Anterior cingulate cortex (tissue), 58 donors: ENCODE results near the gene FIGN.

Source experiments
- DNase-seq, 58 donors: peaks; one replicate each; lab custom pipeline; 2025; lab: John Stamatoyannopoulos, UW

Gene FIGN, protein sequence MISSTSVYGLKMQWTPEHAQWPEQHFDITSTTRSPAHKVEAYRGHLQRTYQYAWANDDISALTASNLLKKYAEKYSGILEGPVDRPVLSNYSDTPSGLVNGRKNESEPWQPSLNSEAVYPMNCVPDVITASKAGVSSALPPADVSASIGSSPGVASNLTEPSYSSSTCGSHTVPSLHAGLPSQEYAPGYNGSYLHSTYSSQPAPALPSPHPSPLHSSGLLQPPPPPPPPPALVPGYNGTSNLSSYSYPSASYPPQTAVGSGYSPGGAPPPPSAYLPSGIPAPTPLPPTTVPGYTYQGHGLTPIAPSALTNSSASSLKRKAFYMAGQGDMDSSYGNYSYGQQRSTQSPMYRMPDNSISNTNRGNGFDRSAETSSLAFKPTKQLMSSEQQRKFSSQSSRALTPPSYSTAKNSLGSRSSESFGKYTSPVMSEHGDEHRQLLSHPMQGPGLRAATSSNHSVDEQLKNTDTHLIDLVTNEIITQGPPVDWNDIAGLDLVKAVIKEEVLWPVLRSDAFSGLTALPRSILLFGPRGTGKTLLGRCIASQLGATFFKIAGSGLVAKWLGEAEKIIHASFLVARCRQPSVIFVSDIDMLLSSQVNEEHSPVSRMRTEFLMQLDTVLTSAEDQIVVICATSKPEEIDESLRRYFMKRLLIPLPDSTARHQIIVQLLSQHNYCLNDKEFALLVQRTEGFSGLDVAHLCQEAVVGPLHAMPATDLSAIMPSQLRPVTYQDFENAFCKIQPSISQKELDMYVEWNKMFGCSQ

GRCh38 chr2:163735685-163736432 lies at the start of gene FIGN:
Gene FIGN, minus strand, starts transcription at chr2:163736008. Its CDS starts 1,081 bp downstream, at chr2:163734927.
- DNase-seq, result peak in 56 of 58 donors; percentile 4 to 86 (median 72)

- DNase-seq, result no peak
These were observed 49.4 kb upstream of the FIGN start for GRCh38 chr2:163785162-163785561.

DNA sequence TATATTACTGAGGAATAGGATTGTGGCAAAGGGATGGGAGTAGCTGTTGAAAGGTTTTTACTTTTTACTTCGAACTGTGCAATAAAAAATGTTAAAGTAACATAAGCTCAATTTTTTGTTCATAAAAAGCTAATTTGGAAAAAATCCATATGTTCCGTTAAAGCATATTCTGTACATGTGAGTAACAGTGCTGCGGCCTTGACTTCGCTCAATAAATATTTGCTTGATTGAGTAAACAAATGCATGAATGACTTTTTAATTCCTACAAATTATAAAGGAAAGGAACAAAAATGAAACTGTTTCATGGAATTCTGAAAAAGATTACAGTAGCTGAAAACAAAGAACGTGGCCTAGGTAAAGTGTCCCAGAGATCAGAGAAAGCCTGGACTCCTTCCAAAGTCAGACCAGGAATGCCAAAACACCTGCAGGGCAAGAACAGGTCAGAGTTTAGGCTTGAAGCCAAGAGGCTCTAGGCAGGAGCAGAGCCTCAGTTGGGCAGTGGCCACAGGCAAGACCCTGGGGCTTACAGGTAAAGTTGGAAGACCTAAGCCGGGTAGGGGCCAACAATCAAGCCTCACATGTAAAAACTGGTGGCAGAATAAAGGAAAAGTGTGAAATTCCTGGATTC lies 44.3 kb upstream of the FIGN start:
- no peak for DNase-seq

DNA sequence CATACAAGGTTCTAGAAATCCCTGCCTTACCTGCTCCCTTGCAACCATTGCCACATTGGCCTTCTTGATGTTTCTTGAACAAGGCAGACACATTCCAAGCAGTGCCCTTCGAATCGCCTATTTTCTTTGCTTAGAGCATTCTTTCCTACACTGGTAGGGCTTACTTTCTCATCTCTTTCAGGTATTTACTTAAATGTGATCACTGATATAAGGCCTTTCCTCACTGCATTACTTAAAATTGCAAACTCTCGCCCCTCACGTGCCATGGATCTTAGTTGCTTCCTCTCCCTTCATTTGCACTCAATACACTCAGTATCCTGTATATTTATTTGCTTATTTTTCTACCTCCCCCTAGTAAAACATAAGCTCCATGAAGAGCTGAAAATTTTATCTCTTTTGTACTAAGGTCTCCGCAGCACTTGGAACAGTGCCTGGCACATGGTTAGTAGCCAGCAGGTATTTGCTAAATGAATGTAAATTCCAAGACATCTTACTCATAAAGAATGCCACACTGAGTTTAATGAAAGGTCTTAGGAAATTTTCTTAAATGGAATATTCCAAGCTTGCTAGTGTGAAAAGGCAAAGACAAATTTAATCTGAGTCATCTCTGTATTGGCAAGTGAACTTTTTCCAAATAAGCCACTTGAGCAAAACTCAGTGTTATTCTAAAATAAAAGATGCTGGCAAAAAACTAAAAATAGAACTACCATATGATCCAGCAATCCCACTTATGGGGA lies 42.4 kb upstream of the FIGN start:
- DNase-seq, result peak in 3 of 58 donors; percentile 4 to 21 (median 7)

DNA sequence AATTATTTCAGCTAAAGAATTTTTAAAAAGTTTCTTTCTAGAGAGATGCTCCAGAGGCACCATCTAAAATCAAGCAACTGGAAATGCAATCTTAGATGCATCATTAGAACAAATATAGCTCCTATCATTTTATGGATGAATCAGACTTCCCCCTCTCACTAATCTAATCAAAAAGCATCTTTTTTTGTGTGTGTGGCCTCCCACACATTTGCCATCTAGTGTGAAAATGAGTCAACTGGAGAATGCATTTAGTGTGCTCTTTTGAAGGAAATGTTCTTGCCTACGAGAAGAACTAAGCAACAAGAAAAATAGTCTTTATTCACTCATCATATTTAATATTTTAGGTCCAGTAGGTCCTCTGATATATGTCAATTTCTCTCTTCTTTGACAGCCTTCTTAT lies 39.5 kb upstream of the FIGN start:
- DNase-seq, result peak in 1 of 58 donors; percentile 0

DNA sequence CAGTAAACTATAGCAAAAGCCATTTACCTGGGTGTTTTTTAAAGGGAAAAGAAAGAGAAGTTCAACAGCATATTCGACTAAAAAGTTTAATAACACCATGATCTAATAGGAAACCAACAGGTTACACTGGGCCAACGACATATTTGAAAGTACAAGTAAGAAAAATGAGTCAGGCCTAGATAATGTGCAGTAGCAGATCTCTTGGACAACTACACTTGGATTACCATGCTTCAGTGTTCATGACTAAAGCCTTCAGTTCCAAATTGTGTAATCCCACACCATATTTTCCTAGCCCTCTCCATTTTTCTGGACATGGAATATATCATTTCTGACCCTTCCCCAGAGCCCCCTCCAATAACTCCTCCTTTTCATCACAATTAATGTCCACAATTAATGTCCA lies 39.1 kb upstream of the FIGN start:
- DNase-seq, result no peak

DNA sequence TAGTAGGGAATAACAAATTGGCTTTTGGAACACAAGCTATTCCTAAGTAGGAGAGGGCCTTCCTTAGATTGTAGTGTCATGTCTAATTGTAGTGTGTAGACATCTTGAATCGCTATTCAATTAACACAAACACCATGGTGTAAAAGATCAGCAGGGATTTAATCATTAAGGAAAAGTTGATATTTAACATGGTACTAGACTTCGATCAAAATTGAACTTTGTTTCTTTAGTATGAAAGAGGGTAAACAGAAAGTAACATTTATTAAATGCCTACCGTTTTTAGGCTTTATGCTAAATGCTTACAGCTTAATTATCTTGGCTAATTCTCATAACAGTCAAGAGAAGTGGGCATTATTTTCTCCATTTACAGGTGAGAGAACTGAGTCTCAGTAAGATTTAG lies 37.5 kb upstream of the FIGN start:
- DNase-seq, result no peak

GRCh38 chr2:163771596-163771995 lies 35.8 kb upstream of the FIGN start:
- no peak for DNase-seq

DNA sequence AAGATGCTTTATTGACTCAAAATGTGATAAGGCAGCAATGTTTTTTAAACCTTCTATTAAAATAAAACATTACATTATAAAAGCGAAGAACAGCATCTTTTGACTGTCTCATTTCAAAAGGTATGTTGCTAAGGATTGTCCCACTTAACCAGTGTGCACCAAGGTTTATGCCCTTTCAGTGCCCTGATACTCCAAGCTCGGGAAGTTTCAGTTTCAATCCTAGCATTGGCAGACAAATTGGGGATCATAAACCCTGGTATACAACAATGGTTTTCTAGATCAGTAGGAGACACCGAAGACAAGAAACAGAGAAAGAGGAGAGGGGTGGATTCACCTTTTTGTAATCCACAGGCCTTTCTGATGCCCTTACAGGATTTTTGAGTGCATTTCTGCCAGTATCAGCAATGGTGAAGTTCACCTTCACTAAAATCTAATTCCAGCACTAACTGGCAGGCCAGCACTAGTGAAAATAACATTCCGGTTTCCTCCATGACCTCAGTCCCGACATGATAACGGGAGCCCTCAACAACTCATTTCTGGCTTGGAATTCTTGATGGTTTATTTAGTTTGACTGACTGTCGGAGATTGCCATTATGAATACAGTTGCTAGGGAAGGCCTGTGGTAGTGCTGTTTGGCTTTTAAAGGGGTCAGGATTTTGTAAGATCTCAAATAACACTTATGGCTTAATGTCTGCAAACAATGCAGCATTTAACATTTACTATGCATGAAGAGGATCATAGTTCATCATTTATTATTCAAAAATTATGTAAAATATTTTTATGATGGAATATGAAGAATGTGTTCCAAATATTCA lies 33.3 kb upstream of the FIGN start:
- no peak for DNase-seq

DNA sequence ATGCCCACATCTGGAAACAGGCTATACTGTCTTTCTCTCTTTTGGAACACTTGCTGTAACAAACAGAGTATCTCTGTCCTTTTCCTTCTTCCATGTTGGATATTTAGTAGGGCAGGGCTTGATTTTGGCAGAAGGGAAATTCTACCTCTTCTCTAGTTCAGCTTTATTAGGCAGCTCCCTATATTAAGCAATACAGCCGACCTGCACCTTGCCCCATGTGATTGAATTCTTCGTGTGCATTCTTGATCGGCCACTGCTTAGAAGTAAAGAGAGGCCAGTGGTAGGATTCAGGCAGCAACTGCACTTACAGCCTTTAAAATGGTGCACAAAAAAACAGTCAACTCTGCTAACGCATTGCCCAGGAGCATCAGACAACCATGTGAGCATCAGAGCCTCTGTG lies 31.3 kb upstream of the FIGN start:
- no peak for DNase-seq

- DNase-seq, result no peak
These were observed 28.8 kb upstream of the FIGN start for GRCh38 chr2:163764566-163764965.

DNA sequence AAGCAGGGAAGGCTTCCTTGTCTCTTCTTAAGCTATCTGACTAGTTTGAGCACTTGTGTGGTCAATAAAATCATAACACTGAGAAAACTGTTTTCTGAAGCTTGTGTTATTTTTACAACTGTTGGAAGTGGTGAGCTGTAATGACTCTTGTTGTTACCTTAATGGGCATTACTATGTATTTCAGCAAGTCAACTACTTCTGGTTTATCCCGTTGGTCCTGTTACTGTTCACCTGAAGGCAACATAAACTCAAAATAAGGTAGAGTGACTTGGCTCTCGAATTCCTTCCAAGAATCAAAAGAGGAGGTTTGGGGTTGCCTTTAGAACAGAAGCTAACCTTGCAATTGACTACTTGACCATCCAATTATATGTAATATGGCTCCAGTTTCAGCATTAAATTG lies 23.2 kb upstream of the FIGN start:
- no peak for DNase-seq

GRCh38 chr2:163757814-163758213 lies 22.0 kb upstream of the FIGN start:
- DNase-seq, result no peak

GRCh38 chr2:163756588-163756987 lies 20.8 kb upstream of the FIGN start:
- no peak for DNase-seq

- DNase-seq, result no peak
These were observed 19.6 kb upstream of the FIGN start for GRCh38 chr2:163755366-163755765.

GRCh38 chr2:163753726-163754125 lies 17.9 kb upstream of the FIGN start:
- DNase-seq, result no peak

DNA sequence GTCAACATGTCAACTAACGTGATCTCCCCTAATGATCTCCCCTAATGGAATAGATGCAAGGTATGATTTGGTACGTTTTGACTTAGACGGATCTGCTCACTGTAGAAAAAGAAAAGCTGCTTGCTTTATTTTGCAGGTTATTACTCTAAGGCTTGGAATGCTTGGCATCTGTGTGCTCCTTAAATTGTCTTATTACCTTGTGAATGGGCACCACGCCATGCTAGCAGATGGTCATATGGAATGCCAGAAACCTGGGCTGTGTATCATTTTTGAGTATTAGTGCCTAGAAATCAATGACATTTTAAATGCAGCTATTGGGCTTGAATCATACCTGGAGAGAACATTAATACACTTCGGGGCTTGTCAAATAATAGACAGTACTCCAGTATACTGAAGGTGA lies 16.5 kb upstream of the FIGN start:
- DNase-seq, result no peak

GRCh38 chr2:163751696-163752095 lies 15.9 kb upstream of the FIGN start:
- no peak for DNase-seq

GRCh38 chr2:163748420-163748819 lies 12.6 kb upstream of the FIGN start:
- DNase-seq, result no peak
